ENCODE measurements around the gene RUNX2.

The RUNX2 gene

GRCh38 chr6:45433533-45434380 lies 105.6 kb downstream of the RUNX2 start:
- DNase-seq (ENCODE audit: low spot score) = no peak

GRCh38 chr6:45434381-45434700 lies 106.2 kb downstream of the RUNX2 start:
- no peak for DNase-seq (ENCODE audit: low spot score)

GRCh38 chr6:45436544-45437438 lies 108.7 kb downstream of the RUNX2 start:
- DNase-seq (ENCODE audit: low spot score) = peak; percentile 68

- no peak for DNase-seq (ENCODE audit: low spot score)
These were observed 109.3 kb downstream of the RUNX2 start for GRCh38 chr6:45437439-45437815.

GRCh38 chr6:45438151-45438550 lies 110.0 kb downstream of the RUNX2 start:
- DNase-seq (ENCODE audit: low spot score) = no peak

- DNase-seq (ENCODE audit: low spot score) = no peak
These were observed 110.8 kb downstream of the RUNX2 start for GRCh38 chr6:45438849-45439406.

- DNase-seq (ENCODE audit: low spot score) = no peak
These were observed 111.3 kb downstream of the RUNX2 start for GRCh38 chr6:45439459-45439858.

- DNase-seq (ENCODE audit: low spot score) = no peak
These were observed 111.8 kb downstream of the RUNX2 start for GRCh38 chr6:45439861-45440388.

GRCh38 chr6:45441851-45442453 lies 113.8 kb downstream of the RUNX2 start:
- no peak for DNase-seq (ENCODE audit: low spot score)

GRCh38 chr6:45442716-45443115 lies 114.6 kb downstream of the RUNX2 start:
- no peak for DNase-seq (ENCODE audit: low spot score)

- no peak for DNase-seq (ENCODE audit: low spot score)
These were observed 117.2 kb downstream of the RUNX2 start for GRCh38 chr6:45445364-45445748.

GRCh38 chr6:45445749-45446549 lies 117.8 kb downstream of the RUNX2 start:
- DNase-seq (ENCODE audit: low spot score) = peak; percentile 82

GRCh38 chr6:45447005-45447404 lies 118.9 kb downstream of the RUNX2 start:
- no peak for DNase-seq (ENCODE audit: low spot score)

- DNase-seq (ENCODE audit: low spot score) = no peak
These were observed 119.6 kb downstream of the RUNX2 start for GRCh38 chr6:45447716-45448115.

GRCh38 chr6:45448417-45449389 lies 120.6 kb downstream of the RUNX2 start:
- DNase-seq (ENCODE audit: low spot score) = no peak

- no peak for DNase-seq (ENCODE audit: low spot score)
These were observed 122.0 kb downstream of the RUNX2 start for GRCh38 chr6:45450132-45450531.

- no peak for DNase-seq (ENCODE audit: low spot score)
These were observed 122.7 kb downstream of the RUNX2 start for GRCh38 chr6:45450831-45451230.

- no peak for DNase-seq (ENCODE audit: low spot score)
These were observed 126.1 kb downstream of the RUNX2 start for GRCh38 chr6:45454008-45454911.

- DNase-seq (ENCODE audit: low spot score) = no peak
These were observed 127.3 kb downstream of the RUNX2 start for GRCh38 chr6:45455408-45455807.

Data from Ammon's horn (tissue), 1 donor.